ENCODE data around the gene ARL17A. TPM values are rescaled to one million over a fixed set of nuclear protein-coding genes. Genes with fewer than 3 reads are reported as not detected.
"Not testable (repeated sequence)": the region's sequence is repeated elsewhere in the genome, so short reads cannot be mapped to it uniquely, and the experiment has no call there.

The ARL17A gene
- total and polyA plus RNA-seq, 7 donors, result 1.1 to 13.3 (median 7.2) TPM

DNA sequence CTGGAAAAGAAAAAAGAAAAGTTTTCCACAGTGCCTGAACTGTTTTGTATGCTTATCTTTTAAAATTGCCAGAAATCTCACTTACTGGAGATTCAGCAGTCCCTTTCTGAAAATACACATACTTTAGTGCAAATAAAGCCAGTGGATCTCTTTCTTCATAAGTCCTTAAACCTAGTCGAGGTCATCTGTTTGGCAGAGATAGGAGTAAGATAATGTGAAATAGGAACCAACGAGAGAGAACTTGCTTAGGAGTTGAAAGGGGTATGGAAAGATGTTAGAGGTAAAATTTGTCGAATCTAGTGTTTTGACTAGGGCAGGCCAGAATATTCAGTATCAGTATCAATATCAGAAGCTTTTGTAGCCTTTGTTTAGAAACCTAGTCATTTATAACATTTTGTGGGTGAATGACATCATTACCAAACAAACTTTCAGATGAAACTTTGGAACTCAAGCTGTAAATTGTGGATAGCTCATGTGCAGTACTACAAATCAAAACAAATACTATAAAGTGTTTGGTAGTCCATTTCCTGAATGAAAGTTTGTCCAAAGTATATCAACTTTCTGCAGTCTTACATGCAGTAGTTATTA lies 18.9 kb upstream of the ARL17A start:
- ATAC-seq, result peak in 1 of 4 donors; percentile 59
- intact Hi-C loops (cut with DNase I); H3K36me3 ChIP-seq (ENCODE audit: insufficient read depth in 1 of 2, low read depth in 1 of 2); H3K27me3 ChIP-seq (ENCODE audit: insufficient read depth in 3 of 3, low read length in 2 of 3); H3K27ac ChIP-seq; H3K4me3 ChIP-seq; H3K4me1 ChIP-seq; H3K9me3 ChIP-seq; DNase-seq: not testable (repeated sequence)
- 28 to 33% (median 31%) methylated on average over 2 of the region's 3 CpGs for WGBS, 3 donors

DNA sequence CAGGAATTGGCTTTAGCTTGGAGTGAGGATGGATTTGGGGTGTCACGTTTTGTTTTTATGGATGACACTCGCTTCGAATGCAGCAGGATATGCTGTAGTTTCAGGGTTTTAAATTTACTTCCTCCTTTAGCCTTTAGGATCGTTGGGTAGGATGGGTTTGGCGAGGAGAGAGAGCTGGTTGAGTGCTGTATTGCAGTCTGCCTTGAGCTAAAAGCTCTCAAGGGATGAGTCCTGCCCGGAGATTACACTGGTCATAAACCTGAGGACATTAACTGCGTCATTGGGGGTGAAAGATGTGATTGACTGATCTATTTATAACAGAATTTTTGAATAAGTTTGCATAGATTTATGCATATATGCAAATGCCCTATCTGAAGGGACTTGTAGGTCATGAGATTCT lies 11.8 kb upstream of the ARL17A start:
- DNase-seq; intact Hi-C loops (cut with DNase I); H3K36me3 ChIP-seq (ENCODE audit: insufficient read depth in 1 of 2, low read depth in 1 of 2); H3K27ac ChIP-seq; H3K4me3 ChIP-seq; H3K4me1 ChIP-seq; H3K9me3 ChIP-seq; H3K27me3 ChIP-seq (ENCODE audit: insufficient read depth in 3 of 3, low read length in 2 of 3): not testable (repeated sequence)
- WGBS, 3 donors, result no CpG with 5 or more reads among the region's 7 CpGs
- peak; percentile 80 to 90 (median 87) for ATAC-seq

DNA sequence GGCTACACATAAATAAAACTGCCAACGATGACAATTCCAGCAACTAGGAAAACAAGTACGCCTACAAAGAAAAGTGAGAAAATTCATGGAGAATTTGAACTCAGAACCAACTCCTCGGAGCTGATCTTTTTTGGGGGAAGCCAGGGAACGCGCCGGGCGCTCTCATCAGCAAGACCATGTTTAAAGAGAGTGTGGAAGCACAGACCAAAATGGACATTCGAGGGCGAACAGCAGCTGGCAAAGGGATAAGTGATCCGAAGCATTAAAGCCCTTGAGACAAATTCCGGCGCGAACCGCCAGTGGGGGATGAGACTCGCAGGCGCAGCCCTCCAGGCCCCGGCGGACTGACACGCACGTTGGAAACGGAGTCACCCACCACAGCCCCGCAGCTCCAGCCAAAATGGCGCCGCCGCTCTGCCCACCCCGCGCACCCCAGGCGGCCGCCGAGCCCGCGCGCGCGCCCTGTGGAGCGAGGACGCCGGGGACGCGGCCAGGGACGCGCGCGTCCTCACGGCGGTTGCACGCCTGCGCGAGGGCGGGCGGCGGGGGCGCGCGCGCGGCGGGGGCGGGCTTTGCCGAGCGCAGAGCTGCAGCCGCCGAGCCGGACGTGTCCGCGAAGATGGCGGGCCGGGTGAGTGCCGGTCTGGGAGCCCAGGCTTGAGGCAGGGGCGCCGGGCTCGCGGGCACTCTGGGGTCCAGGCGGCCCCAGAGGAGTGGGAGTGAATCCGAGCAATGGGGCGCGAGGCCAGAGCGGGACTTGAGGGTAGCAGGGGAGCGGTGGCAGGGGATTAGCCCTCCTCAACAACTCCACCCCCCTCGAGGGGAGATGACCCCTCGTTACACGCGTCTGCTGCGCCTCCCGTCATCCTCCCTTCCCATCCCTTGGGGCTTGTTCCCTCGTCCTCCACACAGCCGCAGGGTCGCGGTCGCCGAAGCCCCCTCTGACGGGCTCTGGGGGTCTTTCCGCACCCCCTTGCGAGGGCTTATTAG lies 11.0 kb upstream of the ARL17A start, which contains the start of gene NSF:
TSS of gene NSF (plus strand) at position 513 of the 990 bp plus-strand sequence. CDS start at position 620, 107 bp downstream.
- no CpG with 5 or more reads among the region's 95 CpGs for WGBS, 3 donors
- peak; percentile 89 to 94 (median 92) for ATAC-seq
- H3K36me3 ChIP-seq (ENCODE audit: insufficient read depth in 1 of 2, low read depth in 1 of 2); H3K4me1 ChIP-seq; H3K9me3 ChIP-seq; intact Hi-C loops (cut with DNase I); H3K4me3 ChIP-seq; H3K27me3 ChIP-seq (ENCODE audit: insufficient read depth in 3 of 3, low read length in 2 of 3); H3K27ac ChIP-seq; DNase-seq: not testable (repeated sequence)

DNA sequence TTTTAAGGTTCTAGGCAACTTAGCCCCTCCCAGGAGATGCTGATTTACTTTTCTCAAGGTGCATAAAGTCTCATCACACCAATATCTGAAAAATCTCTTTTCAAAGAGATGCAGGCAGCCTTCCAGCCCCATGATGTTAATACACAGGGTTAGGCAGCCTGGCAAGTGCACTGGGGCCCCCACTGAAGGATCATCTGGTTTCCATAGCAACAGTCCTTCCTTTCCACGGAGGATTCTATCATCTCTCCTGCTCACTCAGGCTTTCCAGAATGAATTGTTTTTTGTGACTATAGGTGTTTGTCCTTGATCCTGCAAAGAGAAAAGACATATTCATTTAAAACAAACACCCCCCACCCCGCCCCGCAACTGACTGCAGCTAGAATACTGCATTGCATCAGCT lies 6.0 kb upstream of the ARL17A start:
- H3K36me3 ChIP-seq (ENCODE audit: insufficient read depth in 1 of 2, low read depth in 1 of 2); H3K4me1 ChIP-seq; H3K27ac ChIP-seq; H3K9me3 ChIP-seq; ATAC-seq; H3K4me3 ChIP-seq; intact Hi-C loops (cut with DNase I); DNase-seq; H3K27me3 ChIP-seq (ENCODE audit: insufficient read depth in 3 of 3, low read length in 2 of 3): not testable (repeated sequence)
- no CpG with 5 or more reads among the region's 3 CpGs for WGBS, 3 donors

DNA sequence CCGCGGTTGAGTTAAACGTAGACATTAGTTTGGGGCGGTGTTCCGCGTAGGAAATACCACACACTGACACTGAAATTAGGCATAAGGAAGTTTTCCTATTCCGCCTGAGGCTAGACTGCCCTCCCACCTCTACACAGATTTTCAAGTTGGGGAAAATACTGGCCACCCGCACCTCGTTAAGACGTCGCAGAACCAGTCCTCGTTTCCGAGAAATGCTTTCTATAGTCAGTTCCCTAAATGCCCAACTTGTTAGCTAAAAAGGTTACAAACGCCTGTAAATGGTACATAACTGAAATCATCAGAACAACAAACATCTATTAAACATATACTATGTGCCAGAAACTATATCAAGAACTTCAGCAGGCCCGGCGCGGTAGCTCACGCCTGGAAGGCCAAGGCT lies 591 bp upstream of the ARL17A start:
- H3K4me1 ChIP-seq; H3K9me3 ChIP-seq; H3K27me3 ChIP-seq (ENCODE audit: insufficient read depth in 3 of 3, low read length in 2 of 3); H3K27ac ChIP-seq; ATAC-seq; H3K36me3 ChIP-seq (ENCODE audit: insufficient read depth in 1 of 2, low read depth in 1 of 2); DNase-seq; intact Hi-C loops (cut with DNase I): not testable (repeated sequence)
- WGBS, 3 donors, result 5 to 25% (median 22%) methylated on average over 1 to 9 of the region's 18 CpGs
- H3K4me3 ChIP-seq, result peak overlapping the region; percentile 44

DNA sequence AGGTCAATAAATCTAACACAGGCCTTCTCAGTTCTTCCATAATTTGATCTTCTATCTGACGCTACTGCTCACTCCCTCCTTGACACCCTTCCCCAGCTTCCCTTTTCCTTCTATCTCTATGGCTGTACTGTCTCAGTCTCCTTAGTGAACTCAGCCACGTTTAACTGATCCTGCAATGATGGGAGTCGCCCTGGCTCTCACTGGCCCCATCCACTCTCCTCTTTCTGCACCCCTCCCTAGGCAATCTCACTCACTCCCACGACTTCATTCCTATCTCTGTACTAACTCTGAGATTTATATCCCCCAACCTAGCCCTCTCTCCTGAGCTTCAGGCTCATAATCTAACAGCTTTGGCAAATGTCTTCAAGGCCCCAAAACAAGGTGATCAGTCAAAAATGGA lies 7.7 kb downstream of the ARL17A start:
- intact Hi-C loops (cut with DNase I), result not testable (repeated sequence)

DNA sequence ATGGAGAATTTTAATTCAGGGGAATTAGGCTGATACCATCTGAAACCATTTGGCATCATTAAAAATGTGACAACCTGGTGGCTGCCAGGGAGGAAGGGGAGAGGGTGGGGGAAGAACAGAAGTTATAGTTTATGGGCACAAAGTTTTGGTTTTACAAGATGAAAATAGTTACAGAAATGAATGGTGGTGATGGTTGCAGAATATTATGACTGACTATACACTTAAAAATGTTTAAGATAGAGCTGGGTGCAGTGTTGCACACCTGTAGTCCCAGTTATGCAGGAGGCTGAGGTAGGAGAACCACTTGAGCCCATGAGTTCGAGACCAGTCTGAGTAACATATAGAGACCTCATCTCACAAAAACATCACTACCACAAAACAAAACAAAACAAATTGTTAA lies 12.5 kb downstream of the ARL17A start:
- ATAC-seq; H3K27ac ChIP-seq; H3K4me3 ChIP-seq; intact Hi-C loops (cut with DNase I); DNase-seq; H3K27me3 ChIP-seq (ENCODE audit: insufficient read depth in 3 of 3, low read length in 2 of 3); H3K36me3 ChIP-seq (ENCODE audit: insufficient read depth in 1 of 2, low read depth in 1 of 2); H3K9me3 ChIP-seq; H3K4me1 ChIP-seq: not testable (repeated sequence)
- no CpG with 5 or more reads among the region's 1 CpG for WGBS, 3 donors

More for the DNA sequence above, 7.7 kb downstream of the ARL17A start:
- not testable (repeated sequence) for H3K4me1 ChIP-seq; DNase-seq; H3K4me3 ChIP-seq; H3K27ac ChIP-seq; H3K36me3 ChIP-seq (ENCODE audit: insufficient read depth in 1 of 2, low read depth in 1 of 2); H3K27me3 ChIP-seq (ENCODE audit: insufficient read depth in 3 of 3, low read length in 2 of 3); H3K9me3 ChIP-seq
- WGBS, 3 donors, result no CpG with 5 or more reads among the region's 4 CpGs
- ATAC-seq, result peak in 2 of 4 donors; percentile 12 to 27

DNA sequence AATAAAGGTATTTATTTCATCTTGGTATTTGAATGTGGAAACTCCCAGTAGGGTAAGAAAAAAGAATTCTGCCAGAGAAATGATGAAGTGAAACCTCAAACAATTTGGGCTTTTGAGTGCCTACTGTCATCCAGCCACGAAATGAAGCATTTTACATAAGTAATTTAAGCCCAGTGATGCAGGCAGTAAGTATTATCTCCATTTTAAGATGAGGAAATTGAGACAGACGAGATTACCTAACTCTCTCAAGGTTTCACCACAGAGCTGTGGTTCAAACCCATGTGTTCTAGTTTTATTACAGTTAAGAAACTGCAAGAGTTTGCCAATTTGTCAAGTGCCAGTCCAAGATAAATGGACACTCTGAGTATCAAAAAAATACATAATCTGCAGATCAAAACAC lies 13.2 kb downstream of the ARL17A start:
- H3K27me3 ChIP-seq (ENCODE audit: insufficient read depth in 3 of 3, low read length in 2 of 3); DNase-seq; H3K36me3 ChIP-seq (ENCODE audit: insufficient read depth in 1 of 2, low read depth in 1 of 2); H3K4me1 ChIP-seq; H3K4me3 ChIP-seq; intact Hi-C loops (cut with DNase I); H3K27ac ChIP-seq; H3K9me3 ChIP-seq: not testable (repeated sequence)
- no CpG with 5 or more reads among the region's 2 CpGs for WGBS, 3 donors
- ATAC-seq, result peak; percentile 67 to 89 (median 82)

DNA sequence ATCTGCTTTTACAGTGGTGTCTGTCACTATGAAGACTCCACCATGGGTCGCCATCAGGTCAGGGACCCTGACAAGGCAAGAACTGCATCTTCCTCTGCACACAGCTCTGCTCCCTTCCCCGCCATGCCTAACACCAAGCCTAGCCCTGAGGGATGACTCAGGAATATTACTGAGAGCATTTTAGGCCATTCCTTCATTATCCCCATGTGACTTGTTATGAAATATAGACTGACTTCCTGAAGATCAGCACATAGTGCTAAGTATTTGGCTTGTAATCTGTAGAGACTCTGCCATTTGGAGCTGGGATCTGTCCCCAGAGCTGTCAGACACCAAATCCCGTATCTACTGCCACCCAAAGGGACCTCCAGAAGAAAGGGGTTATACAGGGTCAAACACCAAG lies 19.4 kb downstream of the ARL17A start:
- H3K9me3 ChIP-seq; DNase-seq; intact Hi-C loops (cut with DNase I); H3K27ac ChIP-seq; H3K4me1 ChIP-seq; H3K27me3 ChIP-seq (ENCODE audit: insufficient read depth in 3 of 3, low read length in 2 of 3); H3K36me3 ChIP-seq (ENCODE audit: insufficient read depth in 1 of 2, low read depth in 1 of 2); H3K4me3 ChIP-seq: not testable (repeated sequence)
- ATAC-seq, result peak; percentile 73 to 89 (median 86)
- WGBS, 3 donors, result no CpG with 5 or more reads among the region's 3 CpGs

DNA sequence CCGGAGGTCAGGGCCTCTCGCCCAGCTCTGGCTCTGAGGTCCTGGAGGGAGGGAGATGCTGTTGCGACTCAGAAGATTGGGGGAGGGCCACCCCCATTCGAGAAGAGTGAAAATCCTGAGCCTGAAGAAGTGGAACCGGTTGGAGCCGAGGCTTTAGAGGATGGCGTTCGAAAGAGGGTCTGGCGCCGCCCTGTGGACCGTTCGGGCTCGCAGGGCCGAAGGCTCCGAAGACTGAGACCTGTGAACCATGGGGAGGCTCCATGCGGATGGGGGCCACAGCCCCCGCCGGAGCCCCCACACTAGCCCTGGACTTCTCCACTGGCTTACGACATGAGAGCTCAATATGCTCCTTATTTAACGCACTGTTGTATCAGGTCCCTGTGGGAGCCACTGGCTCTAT lies 20.3 kb downstream of the ARL17A start:
- H3K27me3 ChIP-seq (ENCODE audit: insufficient read depth in 3 of 3, low read length in 2 of 3); ATAC-seq; intact Hi-C loops (cut with DNase I); H3K9me3 ChIP-seq; H3K27ac ChIP-seq; H3K36me3 ChIP-seq (ENCODE audit: insufficient read depth in 1 of 2, low read depth in 1 of 2); H3K4me3 ChIP-seq; H3K4me1 ChIP-seq; DNase-seq: not testable (repeated sequence)
- no CpG with 5 or more reads among the region's 20 CpGs for WGBS, 3 donors

DNA sequence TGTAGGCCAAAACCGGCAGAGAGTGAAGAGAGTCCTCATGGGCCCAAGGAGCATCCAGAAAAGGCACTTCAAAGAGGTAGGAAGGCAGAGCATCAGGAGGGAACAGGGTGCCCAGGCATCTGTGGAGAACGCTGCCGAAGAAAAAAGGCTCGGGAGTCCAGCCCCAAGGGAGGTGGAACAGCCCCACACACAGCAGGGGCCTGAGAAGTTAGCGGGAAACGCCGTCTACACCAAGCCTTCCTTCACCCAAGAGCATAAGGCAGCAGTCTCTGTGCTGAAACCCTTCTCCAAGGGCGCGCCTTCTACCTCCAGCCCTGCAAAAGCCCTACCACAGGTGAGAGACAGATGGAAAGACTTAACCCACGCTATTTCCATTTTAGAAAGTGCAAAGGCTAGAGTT lies 30.9 kb downstream of the ARL17A start:
- WGBS, 3 donors, result 88 to 94% (median 92%) methylated on average over 9 of the region's 10 CpGs
- H3K9me3 ChIP-seq; ATAC-seq; intact Hi-C loops (cut with DNase I); H3K4me1 ChIP-seq; DNase-seq; H3K27ac ChIP-seq; H3K36me3 ChIP-seq (ENCODE audit: insufficient read depth in 1 of 2, low read depth in 1 of 2); H3K4me3 ChIP-seq; H3K27me3 ChIP-seq (ENCODE audit: insufficient read depth in 3 of 3, low read length in 2 of 3): not testable (repeated sequence)
